Suprapubic skin (tissue), 3 donors: ENCODE data around the gene TMED3.

Experiments
- CTCF ChIP-seq, 2 donors: fragments of 200-600 bp in 1 of 2; fragments of 450-650 bp in 1 of 2; sonication (generic) in 1 of 2; IDR thresholded peaks; one replicate each; pipeline ENCODE4 v1.5.1; 2016 to 2019; ENCODE audit warnings: antibody characterized with exemption in 2 of 2, mild to moderate bottlenecking in 1 of 2, moderate library complexity in 1 of 2
- POLR2AphosphoS5 ChIP-seq, 3 donors: sonication (generic); formaldehyde crosslinking; IDR thresholded peaks; one replicate each; pipeline ENCODE4 v1.6.1; 2017; ENCODE audit warnings: antibody characterized with exemption in 3 of 3

DNA sequence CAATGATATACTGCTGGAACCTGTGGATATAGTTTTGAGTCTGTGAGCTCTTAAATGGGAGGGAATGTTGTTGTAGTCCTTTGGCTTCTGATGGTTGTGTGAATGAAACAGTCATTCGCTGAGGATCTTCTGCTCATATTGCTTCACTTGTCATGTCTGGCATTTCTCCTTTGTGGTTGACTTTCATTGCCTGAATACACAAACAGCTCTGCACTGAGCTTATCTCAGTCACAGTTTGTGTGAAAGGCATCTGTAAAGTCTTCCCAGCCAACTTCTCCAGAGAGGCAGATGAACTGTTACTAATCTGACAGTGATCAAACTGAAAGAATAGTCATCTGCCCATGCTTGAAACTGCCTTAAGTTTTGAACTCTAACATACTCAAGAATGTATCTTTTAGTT, 59.8 kb downstream of the TMED3 start:
- TF ChIP-seq CTCF (IDR thresholded peaks at IDR 0.05) = no peak
- TF ChIP-seq POLR2AphosphoS5 (IDR thresholded peaks at IDR 0.05) = no peak
